HUES6 (cell line): ENCODE data around the gene TNFRSF4.

ENCODE experiments used
- H3K27ac ChIP-seq: 2 replicates; pipeline ENCODE4 v1.7.0; 2013; ENCODE audit warnings: low read depth, mild to moderate bottlenecking, low read length, inconsistent platforms
- H3K27me3 ChIP-seq: 2 replicates; pipeline ENCODE4 v1.6.1; 2013; ENCODE audit warnings: low read length; ENCODE audit not compliant: control insufficient read depth, insufficient read depth
- H3K36me3 ChIP-seq: 2 replicates; pipeline ENCODE4 v1.6.1; 2013; ENCODE audit warnings: low read length; ENCODE audit not compliant: control insufficient read depth, insufficient read depth
- H3K4me1 ChIP-seq: 2 replicates; pipeline ENCODE4 v1.6.1; 2013; ENCODE audit warnings: low read length; ENCODE audit not compliant: control insufficient read depth, insufficient read depth
- H3K4me3 ChIP-seq: 2 replicates; pipeline ENCODE4 v1.5.1; 2013; ENCODE audit warnings: low read depth, low read length
- H3K9ac ChIP-seq: one replicate; pipeline ENCODE4 v1.6.1; 2013; ENCODE audit warnings: mild to moderate bottlenecking, low read length
- H3K9me3 ChIP-seq: 2 replicates; pipeline ENCODE4 v1.6.1; 2013; ENCODE audit warnings: low read depth, low read length; ENCODE audit not compliant: control insufficient read depth, insufficient read depth

The TNFRSF4 gene

DNA sequence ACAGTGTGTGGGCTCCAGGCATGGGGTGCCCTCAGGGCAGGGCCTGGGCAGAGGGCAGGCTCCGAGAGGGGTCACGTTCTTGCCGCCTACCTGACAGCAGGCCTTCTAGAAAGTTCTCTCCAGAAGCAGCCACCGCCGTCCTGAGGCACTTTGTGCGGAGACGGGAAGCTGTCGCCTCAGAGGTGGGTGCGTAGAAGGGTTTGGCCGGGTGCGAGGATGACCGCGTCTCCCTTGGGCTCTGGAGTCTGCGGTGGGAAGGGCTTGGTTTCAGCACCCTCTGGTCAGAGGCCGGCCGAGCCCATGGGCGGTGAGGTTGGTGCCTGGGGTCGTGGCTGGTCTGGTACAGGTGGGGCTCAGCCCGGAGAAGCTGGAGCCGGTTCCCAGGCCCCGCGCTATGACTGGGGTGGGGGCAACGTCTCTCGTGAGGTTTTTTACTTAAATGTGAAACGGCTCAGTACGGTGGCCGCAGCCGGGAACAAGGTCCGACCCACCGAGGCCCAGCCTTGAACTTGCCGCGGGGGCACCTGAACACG is 50.3 kb downstream of the TNFRSF4 start:
- Histone ChIP-seq H3K4me1 (peaks cover 34% of the 10 kb centered on the region), H3K4me3 (0 out of 2 replicates have a peak overlapping the region, but pooled peaks have one; percentile 23)

GRCh38 chr1:1162597-1163537 is 51.1 kb downstream of the TNFRSF4 start:
- Histone ChIP-seq H3K27me3 (peaks cover 4% of the 10 kb centered on the region; the same call in 1 of the 2 replicates), H3K4me1 (peaks cover 40% of the 10 kb centered on the region), H3K9ac (peak overlapping the region; percentile 33), H3K4me3 (peak overlapping the region; percentile 23; the same call in 1 of the 2 replicates), H3K36me3 (no peaks in the 10 kb centered on the region), H3K9me3 (no peaks in the 10 kb centered on the region), H3K27ac (no peak overlapping the region; the same call in 1 of the 2 replicates)

More for the DNA sequence above, 50.3 kb downstream of the TNFRSF4 start:
- Histone ChIP-seq H3K36me3 (no peaks in the 10 kb centered on the region), H3K27ac (no peak overlapping the region), H3K9me3 (no peaks in the 10 kb centered on the region), H3K9ac (peak overlapping the region; percentile 33), H3K27me3 (peaks cover 4% of the 10 kb centered on the region; the same call in 1 of the 2 replicates)

GRCh38 chr1:1161683-1162079 is 52.3 kb downstream of the TNFRSF4 start:
- H3K9ac ChIP-seq = no peak overlapping the region
- H3K4me1 ChIP-seq = peaks cover 44% of the 10 kb centered on the region
- no peak overlapping the region for H3K27ac ChIP-seq
- no peak overlapping the region for H3K4me3 ChIP-seq
- no peaks in the 10 kb centered on the region for H3K36me3 ChIP-seq
- peaks cover 4% of the 10 kb centered on the region; the same call in 1 of the 2 replicates for H3K27me3 ChIP-seq
- no peaks in the 10 kb centered on the region for H3K9me3 ChIP-seq
